NCI-H187 (cell line): Measurements from ENCODE around the gene TAX1BP3.
"Not testable (repeated sequence)": the region's sequence is repeated elsewhere in the genome, so short reads cannot be mapped to it uniquely, and the experiment has no call there.

Experiments
- DNase-seq, 2 experiments: peaks; one replicate each; lab custom pipeline; 2025; lab: John Stamatoyannopoulos, UW

The TAX1BP3 gene

GRCh38 chr17:3668279-3669084 is at the start of gene TAX1BP3, which contains the start of gene EMC6:
Gene TAX1BP3 (minus strand): TSS chr17:3668578. CDS start chr17:3668526, 52 bp downstream.
Gene EMC6 (plus strand): TSS chr17:3668812. CDS start chr17:3669147, 335 bp downstream.
- peak; percentile 84 to 89 for DNase-seq

GRCh38 chr17:3715296-3715695 is 46.9 kb upstream of the TAX1BP3 start:
- DNase-seq = no peak

GRCh38 chr17:3712811-3713463 is 44.6 kb upstream of the TAX1BP3 start:
- no peak for DNase-seq

- DNase-seq = no peak
These were observed 42.6 kb upstream of the TAX1BP3 start for GRCh38 chr17:3710951-3711383.

GRCh38 chr17:3708366-3708765 is 40.0 kb upstream of the TAX1BP3 start:
- no peak for DNase-seq

GRCh38 chr17:3705718-3705984 is 37.3 kb upstream of the TAX1BP3 start:
- DNase-seq = not testable (repeated sequence)

- DNase-seq = no peak
These were observed 36.7 kb upstream of the TAX1BP3 start for GRCh38 chr17:3704931-3705717.

- not testable (repeated sequence) for DNase-seq
These were observed 33.7 kb upstream of the TAX1BP3 start for GRCh38 chr17:3702041-3702539.

- no peak for DNase-seq
These were observed 31.6 kb upstream of the TAX1BP3 start for GRCh38 chr17:3699951-3700350.

- DNase-seq = no peak
These were observed 29.8 kb upstream of the TAX1BP3 start for GRCh38 chr17:3698139-3698538.

GRCh38 chr17:3697103-3697476 is 28.7 kb upstream of the TAX1BP3 start:
- no peak for DNase-seq

GRCh38 chr17:3695723-3696411 is 27.5 kb upstream of the TAX1BP3 start, which contains the start of gene P2RX5:
Gene P2RX5 (minus strand): TSS chr17:3696155. CDS start chr17:3696005, 150 bp downstream.
- DNase-seq = no peak

GRCh38 chr17:3695129-3695722 is 26.8 kb upstream of the TAX1BP3 start:
- no peak for DNase-seq

- DNase-seq = no peak
These were observed 25.5 kb upstream of the TAX1BP3 start for GRCh38 chr17:3693829-3694231.

- no peak for DNase-seq
These were observed 24.8 kb upstream of the TAX1BP3 start for GRCh38 chr17:3693141-3693540.

GRCh38 chr17:3692346-3692745 is 24.0 kb upstream of the TAX1BP3 start:
- DNase-seq = no peak

- no peak for DNase-seq
These were observed 23.3 kb upstream of the TAX1BP3 start for GRCh38 chr17:3691617-3692067.

- no peak for DNase-seq
These were observed 21.8 kb upstream of the TAX1BP3 start for GRCh38 chr17:3690094-3690715.

GRCh38 chr17:3689262-3690093 is 21.1 kb upstream of the TAX1BP3 start:
- no peak for DNase-seq

- DNase-seq = no peak
These were observed 20.5 kb upstream of the TAX1BP3 start for GRCh38 chr17:3688852-3689261.
